SU-DHL-6 (cell line): ENCODE measurements around the gene RPS5.

ENCODE experiments used
- H2AFZ ChIP-seq: fragments of 200-600 bp; sonication (generic); 2 replicates; pipeline ENCODE4 v1.6.1; 2014; ENCODE audit warnings: low read depth, mild to moderate bottlenecking, moderate library complexity, mixed read lengths, antibody characterized with exemption, low read length; ENCODE audit not compliant: severe bottlenecking
- H3F3A ChIP-seq: fragments of 200-600 bp; shearing (Covaris generic); 2 replicates; pipeline ENCODE4 v1.6.0; 2016; ENCODE audit warnings: antibody characterized with exemption, mild to moderate bottlenecking; ENCODE audit not compliant: insufficient read depth
- H3K27ac ChIP-seq: fragments of 200-600 bp; sonication (generic); 2 replicates; pipeline ENCODE4 v1.5.1; 2016; ENCODE audit warnings: low read depth, mild to moderate bottlenecking, low read length, moderate library complexity, mixed read lengths
- H3K27me3 ChIP-seq: fragments of 200-600 bp; sonication (generic), shearing (Covaris generic); 2 replicates; pipeline ENCODE4 v1.6.0; 2014; ENCODE audit warnings: mild to moderate bottlenecking, low read length
- H3K36me3 ChIP-seq: fragments of 200-600 bp; sonication (generic); 2 replicates; pipeline ENCODE4 v1.6.1; 2014; ENCODE audit warnings: mild to moderate bottlenecking, low read length, mixed read lengths
- H3K4me2 ChIP-seq: fragments of 300-600, 200-600 bp; shearing (Covaris generic), sonication (generic); 2 replicates; pipeline ENCODE4 v1.6.0; 2014; ENCODE audit warnings: low read length, low read depth, mild to moderate bottlenecking; ENCODE audit not compliant: poor library complexity, severe bottlenecking
- H3K4me3 ChIP-seq: fragments of 200-600 bp; sonication (generic); 2 replicates; pipeline ENCODE4 v1.5.1; 2014; ENCODE audit warnings: antibody characterized with exemption, low read length, mild to moderate bottlenecking, mixed read lengths; ENCODE audit not compliant: insufficient read depth, poor library complexity, severe bottlenecking
- H3K79me2 ChIP-seq: fragments of 200-600 bp; sonication (generic); 2 replicates; pipeline ENCODE4 v1.6.1; 2014; ENCODE audit warnings: mild to moderate bottlenecking, low read length, moderate library complexity; ENCODE audit not compliant: insufficient read depth
- H3K9ac ChIP-seq: fragments of 200-600 bp; sonication (generic); 2 replicates; pipeline ENCODE4 v1.7.0; 2014; ENCODE audit warnings: mild to moderate bottlenecking, low read length
- H3K9me2 ChIP-seq: fragments of 200-600 bp; sonication (generic); replicated peaks from 2 replicates; pipeline ENCODE4 v1.6.1; 2014; ENCODE audit warnings: low read length; ENCODE audit not compliant: insufficient read depth
- H3K9me3 ChIP-seq: fragments of 200-600 bp; sonication (generic); 2 replicates; pipeline ENCODE4 v1.6.1; 2014; ENCODE audit warnings: low read length, mixed read lengths; ENCODE audit not compliant: insufficient read depth
- H4K20me1 ChIP-seq: fragments of 200-600 bp; sonication (generic); 2 replicates; pipeline ENCODE4 v1.6.1; 2014; ENCODE audit warnings: low read depth, mild to moderate bottlenecking, antibody characterized with exemption, low read length, moderate library complexity, mixed read lengths
- CTCF ChIP-seq: fragments of 200-600 bp; sonication (generic); IDR thresholded peaks from one replicate; pipeline ENCODE4 v1.5.1; 2017; ENCODE audit warnings: antibody characterized with exemption, mild to moderate bottlenecking, low read length, moderate library complexity; ENCODE audit not compliant: insufficient read depth, poor library complexity, severe bottlenecking
- EZH2phosphoT487 ChIP-seq: fragments of 200-600 bp; sonication (generic), shearing (Covaris generic); conservative IDR thresholded peaks from 2 replicates; pipeline ENCODE4 v1.6.1; 2018; ENCODE audit warnings: mild to moderate bottlenecking, antibody characterized with exemption, low read length, moderate library complexity, mixed read lengths

The RPS5 gene

DNA sequence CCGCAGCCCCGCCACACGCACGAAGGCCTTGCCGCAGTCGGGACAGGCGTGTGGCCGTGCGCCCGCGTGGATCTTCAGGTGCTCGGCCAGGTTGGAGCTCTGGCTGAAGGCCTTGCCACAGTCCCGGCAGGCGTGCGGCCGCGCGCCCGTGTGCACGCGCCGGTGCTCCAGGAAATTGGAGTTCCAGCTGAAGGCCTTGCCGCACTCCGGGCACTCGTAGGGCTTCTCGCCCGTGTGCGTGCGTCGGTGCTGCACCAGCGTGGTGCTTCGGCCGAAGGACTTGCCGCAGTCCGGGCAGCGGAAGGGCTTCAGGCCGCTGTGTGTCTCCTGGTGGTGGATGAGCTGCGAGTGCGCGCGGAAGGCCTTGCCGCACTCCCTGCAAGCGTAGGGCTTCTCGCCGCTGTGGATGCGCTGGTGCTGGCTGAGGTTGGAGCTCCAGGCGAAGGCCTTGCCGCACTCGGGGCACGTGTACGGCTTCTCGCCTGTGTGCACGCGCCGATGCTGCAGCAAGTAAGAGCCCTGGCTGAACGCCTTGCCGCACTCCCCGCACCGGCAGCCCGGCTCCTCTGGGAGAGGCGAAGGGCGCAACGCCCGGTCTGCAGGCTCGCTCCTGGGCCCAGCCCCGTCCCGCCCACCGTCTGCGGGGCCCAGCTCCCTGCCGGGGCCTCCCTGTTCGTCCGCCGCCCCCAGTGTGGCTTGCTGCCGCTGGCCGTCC, 30.1 kb upstream of the RPS5 start:
- no peak overlapping the region for H3K4me3 ChIP-seq
- no peak overlapping the region for H3K9ac ChIP-seq
- H3K4me2 ChIP-seq: no peak overlapping the region
- no peaks in the 10 kb centered on the region for H3K36me3 ChIP-seq
- H3K9me3 ChIP-seq: no peaks in the 10 kb centered on the region
- H4K20me1 ChIP-seq: no peaks in the 10 kb centered on the region
- H3F3A ChIP-seq: 0 out of 2 replicates have a peak, but pooled peaks cover 5% of the 10 kb centered on the region
- H3K27ac ChIP-seq: no peak overlapping the region
- no peak overlapping the region for H2AFZ ChIP-seq
- TF ChIP-seq EZH2phosphoT487 (no peak), CTCF (no peak)
- H3K79me2 ChIP-seq: no peaks in the 10 kb centered on the region
- H3K27me3 ChIP-seq: no peaks in the 10 kb centered on the region
- no peaks in the 10 kb centered on the region for H3K9me2 ChIP-seq

GRCh38 chr19:58357481-58358145, 29.5 kb upstream of the RPS5 start:
- no peaks in the 10 kb centered on the region for H4K20me1 ChIP-seq
- no peaks in the 10 kb centered on the region for H3K9me2 ChIP-seq
- no peaks in the 10 kb centered on the region for H3K36me3 ChIP-seq
- H3F3A ChIP-seq: 0 out of 2 replicates have a peak, but pooled peaks cover 5% of the 10 kb centered on the region
- H3K9ac ChIP-seq: no peak overlapping the region
- H3K79me2 ChIP-seq: no peaks in the 10 kb centered on the region
- no peak overlapping the region for H3K4me2 ChIP-seq
- no peaks in the 10 kb centered on the region for H3K27me3 ChIP-seq
- no peak overlapping the region for H3K27ac ChIP-seq
- no peak overlapping the region for H2AFZ ChIP-seq
- TF ChIP-seq CTCF (no peak), EZH2phosphoT487 (no peak)
- no peak overlapping the region for H3K4me3 ChIP-seq
- H3K9me3 ChIP-seq: no peaks in the 10 kb centered on the region

GRCh38 chr19:58361900-58362271, 25.2 kb upstream of the RPS5 start:
- Histone ChIP-seq H3K9me2 (no peaks in the 10 kb centered on the region), H2AFZ (peak overlapping the region; percentile 52), H3K4me3 (peak overlapping the region; percentile 69), H3K4me2 (peak overlapping the region; percentile 75), H3K9ac (peak overlapping the region; percentile 80), H4K20me1 (no peaks in the 10 kb centered on the region), H3K79me2 (no peaks in the 10 kb centered on the region), H3F3A (0 out of 2 replicates have a peak, but pooled peaks cover 8% of the 10 kb centered on the region), H3K27me3 (no peaks in the 10 kb centered on the region), H3K27ac (peak overlapping the region; percentile 50), H3K36me3 (no peaks in the 10 kb centered on the region), H3K9me3 (no peaks in the 10 kb centered on the region)
- TF ChIP-seq EZH2phosphoT487: no peak
- TF ChIP-seq CTCF: no peak
